Loucy (cell line): Measurements from ENCODE around the gene EPHB1.

Experiments used
- H2AFZ ChIP-seq: fragments of 200-600 bp; sonication (generic); 2 replicates; pipeline ENCODE4 v1.6.0; 2016; ENCODE audit warnings: antibody characterized with exemption, mild to moderate bottlenecking, low read length, moderate library complexity
- H3F3A ChIP-seq: fragments of 200-600 bp; 2 replicates; pipeline ENCODE4 v1.6.0; 2016; ENCODE audit warnings: antibody characterized with exemption, low read depth, mild to moderate bottlenecking
- H3K27me3 ChIP-seq: fragments of 200-600 bp; sonication (generic); 2 replicates; pipeline ENCODE4 v1.6.1; 2014; ENCODE audit warnings: low read length, mild to moderate bottlenecking; ENCODE audit not compliant: insufficient read depth, poor library complexity, severe bottlenecking
- H3K36me3 ChIP-seq: fragments of 200-600 bp; sonication (generic); 2 replicates; pipeline ENCODE4 v1.6.1; 2016; ENCODE audit warnings: low read length; ENCODE audit not compliant: insufficient read depth
- H3K4me1 ChIP-seq: fragments of 200-600 bp; sonication (generic); 2 replicates; pipeline ENCODE4 v1.5.1; 2014; ENCODE audit warnings: low read length, mild to moderate bottlenecking; ENCODE audit not compliant: insufficient read depth, poor library complexity, severe bottlenecking
- H3K4me2 ChIP-seq: fragments of 200-600 bp; sonication (generic); 2 replicates; pipeline ENCODE4 v1.6.0; 2014; ENCODE audit warnings: antibody characterized with exemption, low read length, low read depth, mild to moderate bottlenecking; ENCODE audit not compliant: poor library complexity, severe bottlenecking
- H3K4me3 ChIP-seq: fragments of 200-600 bp; sonication (generic); 2 replicates; pipeline ENCODE4 v1.5.1; 2014; ENCODE audit warnings: low read length, mild to moderate bottlenecking, mixed read lengths; ENCODE audit not compliant: poor library complexity, severe bottlenecking
- H3K79me2 ChIP-seq: fragments of 200-600 bp; sonication (generic); 2 replicates; pipeline ENCODE4 v1.6.1; 2014; ENCODE audit warnings: low read length; ENCODE audit not compliant: insufficient read depth
- H3K9ac ChIP-seq: fragments of 200-600 bp; sonication (generic); 2 replicates; pipeline ENCODE4 v1.6.0; 2014; ENCODE audit warnings: mild to moderate bottlenecking, low read depth, low read length, moderate library complexity; ENCODE audit not compliant: poor library complexity, severe bottlenecking
- H3K9me2 ChIP-seq: fragments of 200-600 bp; sonication (generic); replicated peaks from 2 replicates; pipeline ENCODE4 v1.6.1; 2016; ENCODE audit warnings: low read depth, low read length, mixed read lengths
- H3K9me3 ChIP-seq: fragments of 200-600 bp; sonication (generic); 2 replicates; pipeline ENCODE4 v1.6.1; 2014; ENCODE audit warnings: mild to moderate bottlenecking, antibody characterized with exemption, low read length, low read depth; ENCODE audit not compliant: insufficient read depth
- H4K20me1 ChIP-seq: fragments of 200-600 bp; sonication (generic); 2 replicates; pipeline ENCODE4 v1.6.0; 2014; ENCODE audit warnings: antibody characterized with exemption, low read length, mild to moderate bottlenecking; ENCODE audit not compliant: insufficient read depth, poor library complexity, severe bottlenecking
- CTCF ChIP-seq: fragments of 200-600 bp; sonication (generic); conservative IDR thresholded peaks from 2 replicates; pipeline ENCODE4 v1.5.1; 2014; ENCODE audit warnings: mild to moderate bottlenecking, antibody characterized with exemption, low read length
- EZH2phosphoT487 ChIP-seq: fragments of 200-600 bp; IDR thresholded peaks from 2 replicates; pipeline ENCODE4 v1.6.1; 2018; ENCODE audit warnings: antibody characterized with exemption, mild to moderate bottlenecking, moderate library complexity, borderline replicate concordance

EPHB1 gene

GRCh38 chr3:135081856-135082434 lies 286.9 kb downstream of the EPHB1 start:
- H3F3A ChIP-seq, result no peaks in the 10 kb centered on the region
- H4K20me1 ChIP-seq, result no peaks in the 10 kb centered on the region
- H3K79me2 ChIP-seq, result no peaks in the 10 kb centered on the region
- no peaks in the 10 kb centered on the region for H3K9me2 ChIP-seq
- no peak overlapping the region for H3K4me2 ChIP-seq
- no peaks in the 10 kb centered on the region for H3K27me3 ChIP-seq
- H3K9me3 ChIP-seq, result no peaks in the 10 kb centered on the region
- H3K4me3 ChIP-seq, result no peak overlapping the region
- H3K36me3 ChIP-seq, result no peaks in the 10 kb centered on the region
- no peaks in the 10 kb centered on the region for H3K4me1 ChIP-seq
- no peak overlapping the region for H2AFZ ChIP-seq
- no peak overlapping the region for H3K9ac ChIP-seq
- TF ChIP-seq EZH2phosphoT487 (no peak), CTCF (no peak)

DNA sequence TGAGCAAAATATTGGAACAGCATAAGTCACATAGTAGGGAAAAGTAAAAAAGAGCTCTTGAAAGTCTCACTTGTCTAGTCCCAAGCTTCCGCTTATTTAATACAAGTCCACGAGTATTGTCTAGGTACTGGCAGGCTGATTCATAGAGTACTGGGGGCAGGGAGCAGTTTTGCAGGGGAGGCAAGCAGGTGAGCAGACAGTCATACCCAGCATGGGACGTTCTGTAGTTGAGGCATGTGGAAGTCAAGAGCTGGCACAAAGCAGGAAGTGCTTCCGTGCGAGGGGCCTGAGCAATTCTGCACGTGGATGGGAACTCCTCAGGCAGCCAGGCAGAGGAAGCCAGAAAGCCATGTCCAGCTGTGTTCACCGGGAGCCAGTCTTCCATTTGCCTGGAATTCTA lies 287.6 kb downstream of the EPHB1 start:
- H3K4me2 ChIP-seq, result no peak overlapping the region
- no peaks in the 10 kb centered on the region for H3F3A ChIP-seq
- H3K9me3 ChIP-seq, result no peaks in the 10 kb centered on the region
- no peaks in the 10 kb centered on the region for H4K20me1 ChIP-seq
- H3K9ac ChIP-seq, result no peak overlapping the region
- no peak overlapping the region for H2AFZ ChIP-seq
- no peaks in the 10 kb centered on the region for H3K4me1 ChIP-seq
- TF ChIP-seq EZH2phosphoT487 (no peak), CTCF (no peak)
- no peaks in the 10 kb centered on the region for H3K9me2 ChIP-seq
- H3K36me3 ChIP-seq, result no peaks in the 10 kb centered on the region
- H3K79me2 ChIP-seq, result no peaks in the 10 kb centered on the region
- no peak overlapping the region for H3K4me3 ChIP-seq
- no peaks in the 10 kb centered on the region for H3K27me3 ChIP-seq

DNA sequence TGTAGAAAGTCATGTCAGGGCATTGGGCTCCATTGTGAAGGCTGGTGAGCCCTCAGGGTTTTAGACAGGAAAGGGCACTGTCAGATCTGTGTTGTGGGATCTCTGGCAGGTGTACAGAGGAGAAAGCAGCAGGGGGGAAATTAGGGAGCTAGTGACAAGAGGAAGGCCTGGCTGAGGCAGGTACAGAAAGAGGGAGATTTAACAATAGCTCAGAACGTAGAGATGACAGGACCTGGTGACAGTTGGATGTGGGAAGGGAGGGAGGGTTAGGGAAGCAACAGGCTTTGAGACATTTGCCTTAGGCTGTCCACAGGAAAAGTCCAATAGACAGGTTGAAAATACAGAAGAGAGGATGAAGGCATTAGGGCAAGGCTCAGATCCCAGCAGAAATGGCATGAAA lies 288.1 kb downstream of the EPHB1 start:
- TF ChIP-seq CTCF (no peak), EZH2phosphoT487 (no peak)
- H3K4me1 ChIP-seq, result no peaks in the 10 kb centered on the region
- H3K79me2 ChIP-seq, result no peaks in the 10 kb centered on the region
- H3K36me3 ChIP-seq, result no peaks in the 10 kb centered on the region
- H3K9me2 ChIP-seq, result no peaks in the 10 kb centered on the region
- H3K27me3 ChIP-seq, result no peaks in the 10 kb centered on the region
- H3F3A ChIP-seq, result no peaks in the 10 kb centered on the region
- H3K4me3 ChIP-seq, result no peak overlapping the region
- no peak overlapping the region for H3K9ac ChIP-seq
- no peaks in the 10 kb centered on the region for H3K9me3 ChIP-seq
- H2AFZ ChIP-seq, result no peak overlapping the region
- no peaks in the 10 kb centered on the region for H4K20me1 ChIP-seq
- no peak overlapping the region for H3K4me2 ChIP-seq
